ENCODE data around the gene APLP1.
"Not testable (repeated sequence)": the region's sequence is repeated elsewhere in the genome, so short reads cannot be mapped to it uniquely, and the experiment has no call there.

Gene APLP1

DNA sequence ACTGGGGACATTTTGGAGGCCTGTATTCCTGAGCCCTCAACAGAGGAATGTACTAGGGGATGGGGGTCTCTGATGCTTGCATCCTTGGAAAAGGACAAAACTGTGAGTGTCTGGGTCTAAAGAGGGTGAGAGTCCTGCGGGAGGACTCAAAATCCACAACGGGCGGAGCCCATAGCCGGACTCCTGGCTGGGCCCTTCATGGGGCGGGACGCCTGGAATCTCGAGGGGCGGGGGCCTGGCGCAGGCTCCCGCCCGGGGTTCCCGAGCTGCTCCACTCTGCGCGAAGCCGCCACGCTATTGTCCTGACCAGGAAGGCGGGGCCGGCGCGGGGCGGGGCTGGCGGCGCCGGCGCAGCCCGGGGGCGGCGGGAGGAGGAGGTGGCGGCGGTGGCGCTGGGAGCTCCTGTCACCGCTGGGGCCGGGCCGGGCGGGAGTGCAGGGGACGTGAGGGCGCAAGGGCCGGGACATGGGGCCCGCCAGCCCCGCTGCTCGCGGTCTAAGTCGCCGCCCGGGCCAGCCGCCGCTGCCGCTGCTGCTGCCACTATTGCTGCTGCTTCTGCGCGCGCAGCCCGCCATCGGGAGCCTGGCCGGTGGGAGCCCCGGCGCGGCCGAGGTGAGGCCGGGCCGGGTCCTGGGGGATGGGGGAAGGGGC is at the start of gene APLP1:
Gene APLP1, plus strand, starts transcription at position 403 of the 651 bp plus-strand sequence. Its CDS starts 63 bp downstream, at position 466.
- H3K4me3 ChIP-seq (ENCODE audit: low read depth, low read length) = peak within 1 kb of the TSS; percentile 49
- DNase-seq (ENCODE audit: low read depth) = no peak
- TF ChIP-seq, protein P1, sequence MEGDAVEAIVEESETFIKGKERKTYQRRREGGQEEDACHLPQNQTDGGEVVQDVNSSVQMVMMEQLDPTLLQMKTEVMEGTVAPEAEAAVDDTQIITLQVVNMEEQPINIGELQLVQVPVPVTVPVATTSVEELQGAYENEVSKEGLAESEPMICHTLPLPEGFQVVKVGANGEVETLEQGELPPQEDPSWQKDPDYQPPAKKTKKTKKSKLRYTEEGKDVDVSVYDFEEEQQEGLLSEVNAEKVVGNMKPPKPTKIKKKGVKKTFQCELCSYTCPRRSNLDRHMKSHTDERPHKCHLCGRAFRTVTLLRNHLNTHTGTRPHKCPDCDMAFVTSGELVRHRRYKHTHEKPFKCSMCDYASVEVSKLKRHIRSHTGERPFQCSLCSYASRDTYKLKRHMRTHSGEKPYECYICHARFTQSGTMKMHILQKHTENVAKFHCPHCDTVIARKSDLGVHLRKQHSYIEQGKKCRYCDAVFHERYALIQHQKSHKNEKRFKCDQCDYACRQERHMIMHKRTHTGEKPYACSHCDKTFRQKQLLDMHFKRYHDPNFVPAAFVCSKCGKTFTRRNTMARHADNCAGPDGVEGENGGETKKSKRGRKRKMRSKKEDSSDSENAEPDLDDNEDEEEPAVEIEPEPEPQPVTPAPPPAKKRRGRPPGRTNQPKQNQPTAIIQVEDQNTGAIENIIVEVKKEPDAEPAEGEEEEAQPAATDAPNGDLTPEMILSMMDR (conservative IDR thresholded peaks at IDR 0.05; ENCODE audit: low read depth, low read length) = no peak

DNA sequence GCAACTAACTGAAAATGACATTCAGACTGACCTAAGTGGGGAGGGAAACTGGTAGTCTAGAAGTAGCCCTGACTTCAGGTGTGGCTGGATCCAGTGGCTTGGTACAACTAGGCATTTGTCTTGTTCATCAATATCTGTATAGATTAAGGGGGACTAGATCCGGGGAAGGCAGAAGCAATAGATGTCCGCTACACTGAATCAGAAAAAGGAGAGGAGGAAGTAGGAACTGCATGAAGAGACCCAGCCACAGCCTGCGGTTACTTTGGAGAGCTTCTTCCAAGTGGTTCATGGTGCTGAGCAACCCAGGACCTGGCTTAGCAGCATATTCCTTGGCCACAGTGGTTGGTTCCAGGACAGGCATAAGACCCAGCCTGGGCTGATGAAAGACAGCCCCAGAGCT is 45.8 kb upstream of the APLP1 start:
- TF ChIP-seq, protein P1 (conservative IDR thresholded peaks at IDR 0.05; ENCODE audit: low read depth, low read length) = no peak
- DNase-seq (ENCODE audit: low read depth) = no peak
- no peak overlapping the region for H3K4me3 ChIP-seq (ENCODE audit: low read depth, low read length)

DNA sequence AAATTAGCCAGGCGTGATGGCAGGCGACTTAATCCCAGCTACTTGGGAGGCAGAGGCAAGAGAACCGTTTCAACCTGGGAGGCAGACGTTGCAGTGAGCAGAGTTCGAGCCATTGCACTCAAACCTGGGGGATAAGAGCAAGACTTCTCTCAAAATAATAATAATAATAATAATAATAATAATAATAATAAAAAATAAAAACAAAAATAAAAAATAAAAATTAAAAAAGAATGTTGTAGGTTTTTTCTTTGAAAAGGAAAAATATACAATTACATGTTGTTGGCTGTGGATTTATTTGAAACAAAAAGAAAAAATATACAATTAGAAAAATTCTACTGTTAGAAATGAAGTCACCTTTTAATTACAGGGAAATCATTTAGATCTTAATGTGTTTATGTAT is 44.2 kb upstream of the APLP1 start:
- H3K4me3 ChIP-seq (ENCODE audit: low read depth, low read length) = no peak overlapping the region
- TF ChIP-seq, protein P1 (conservative IDR thresholded peaks at IDR 0.05; ENCODE audit: low read depth, low read length) = no peak
- DNase-seq (ENCODE audit: low read depth) = no peak

DNA sequence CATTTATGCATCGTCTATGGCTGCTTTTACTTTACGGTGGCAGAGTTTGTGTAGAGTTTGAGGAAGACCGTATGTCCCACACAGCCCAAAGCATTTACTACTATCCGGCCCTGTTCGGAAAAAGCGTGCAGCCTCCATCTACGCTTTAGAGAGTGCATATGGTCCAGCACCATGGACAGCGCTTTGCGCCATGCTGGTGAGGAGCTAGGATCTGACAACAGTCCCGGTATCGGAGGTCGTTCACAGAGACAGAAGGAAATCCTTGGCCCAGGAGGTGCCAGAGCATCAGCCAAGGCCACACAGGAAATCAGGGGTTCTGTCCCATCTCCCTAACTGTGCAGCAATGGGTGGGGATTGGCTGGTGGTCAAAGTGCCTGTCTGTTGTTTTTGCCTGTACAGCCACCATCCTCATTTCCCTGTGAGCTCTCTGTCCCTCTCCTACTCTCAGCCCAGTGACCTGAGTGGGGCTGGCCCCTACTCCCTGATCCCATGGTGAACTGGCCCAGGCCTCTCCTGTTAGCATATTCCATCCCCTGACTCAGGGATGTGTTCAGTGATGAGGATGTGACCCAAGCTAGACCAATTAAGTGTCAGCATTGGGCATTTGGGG is 39.6 kb upstream of the APLP1 start:
- no peak overlapping the region for H3K4me3 ChIP-seq (ENCODE audit: low read depth, low read length)
- DNase-seq (ENCODE audit: low read depth) = peak; percentile 76
- TF ChIP-seq, protein P1 (conservative IDR thresholded peaks at IDR 0.05; ENCODE audit: low read depth, low read length) = no peak

DNA sequence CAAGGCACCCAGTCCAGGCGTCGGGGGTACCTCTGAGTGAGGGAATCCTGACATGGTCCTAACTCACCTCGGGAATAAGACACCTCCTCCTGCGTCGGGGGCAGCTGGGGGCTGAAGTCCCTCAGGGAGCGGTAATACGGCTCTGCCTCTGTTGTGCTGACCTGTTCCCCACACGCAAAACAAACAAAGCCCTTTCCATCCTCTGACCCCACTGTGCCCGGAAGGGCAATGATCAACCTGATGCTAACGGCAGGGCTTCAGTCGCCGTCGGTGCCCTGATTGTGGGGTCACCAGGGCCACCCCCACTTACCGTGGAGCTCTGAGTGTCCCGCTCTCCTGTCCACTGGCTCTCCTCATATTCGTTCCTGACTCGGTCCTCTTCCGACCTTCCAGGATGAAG is 37.4 kb upstream of the APLP1 start:
- DNase-seq (ENCODE audit: low read depth) = no peak
- TF ChIP-seq, protein P1 (conservative IDR thresholded peaks at IDR 0.05; ENCODE audit: low read depth, low read length) = no peak
- no peak overlapping the region for H3K4me3 ChIP-seq (ENCODE audit: low read depth, low read length)

DNA sequence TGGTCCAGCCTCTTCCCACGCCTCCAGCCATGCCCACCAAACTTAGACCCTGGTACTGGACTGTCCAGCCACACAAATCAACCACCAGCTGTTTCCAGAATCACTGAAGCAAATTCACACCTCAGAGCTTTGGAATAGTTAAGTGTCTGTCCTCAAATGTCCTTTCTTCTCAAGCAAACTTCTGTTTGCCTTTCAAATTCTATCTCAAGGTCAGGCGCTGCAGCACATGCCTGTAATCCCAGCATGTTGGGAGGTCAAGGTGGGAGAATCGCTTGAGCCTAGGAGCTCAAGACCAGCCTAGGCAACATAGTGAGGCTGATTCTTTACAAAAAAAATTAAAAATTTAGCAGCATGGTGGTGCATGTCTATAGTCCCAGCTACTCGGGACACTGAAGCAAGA is 36.3 kb upstream of the APLP1 start:
- TF ChIP-seq, protein P1 (conservative IDR thresholded peaks at IDR 0.05; ENCODE audit: low read depth, low read length) = no peak
- no peak for DNase-seq (ENCODE audit: low read depth)
- no peak overlapping the region for H3K4me3 ChIP-seq (ENCODE audit: low read depth, low read length)

DNA sequence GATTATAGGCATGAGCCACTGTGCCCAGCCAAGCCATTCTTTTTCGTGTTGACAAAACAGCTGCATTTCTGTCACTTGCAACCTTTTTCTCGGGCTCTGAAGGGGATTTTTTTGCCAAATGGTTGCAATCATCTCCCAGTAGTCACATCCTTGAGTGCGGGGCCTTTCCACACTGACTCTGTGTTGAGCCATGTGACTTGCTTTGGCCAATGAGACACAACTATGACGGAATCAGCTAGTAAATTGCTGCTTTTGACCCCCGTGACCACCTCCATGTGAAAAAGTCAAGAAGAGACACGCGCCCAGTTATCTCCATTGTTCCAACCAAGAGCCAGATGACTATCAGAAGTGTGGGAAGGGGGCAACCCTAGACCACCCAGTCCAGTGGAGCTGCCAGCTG is 34.4 kb upstream of the APLP1 start:
- TF ChIP-seq, protein P1 (conservative IDR thresholded peaks at IDR 0.05; ENCODE audit: low read depth, low read length) = no peak
- DNase-seq (ENCODE audit: low read depth) = no peak
- H3K4me3 ChIP-seq (ENCODE audit: low read depth, low read length) = no peak overlapping the region

DNA sequence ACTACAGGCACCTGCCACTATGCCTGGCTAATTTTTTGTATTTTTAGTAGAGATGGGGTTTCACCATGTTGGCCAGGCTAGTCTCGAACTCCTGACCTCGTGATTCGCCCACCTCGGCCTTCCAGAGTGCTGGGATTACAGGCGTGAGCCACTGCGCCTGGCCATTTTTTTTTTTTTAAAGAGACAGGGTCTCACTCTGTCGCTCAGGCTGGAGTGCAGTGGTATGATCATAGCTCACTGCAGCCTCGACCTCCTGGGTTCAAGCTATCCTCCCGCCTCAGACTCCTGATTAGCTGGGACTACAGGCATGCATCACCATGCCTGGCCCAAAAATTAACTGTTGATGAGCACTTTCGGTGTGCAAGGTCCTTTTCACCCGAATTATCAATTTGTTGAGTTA is 32.3 kb upstream of the APLP1 start:
- not testable (repeated sequence) for H3K4me3 ChIP-seq (ENCODE audit: low read depth, low read length); DNase-seq (ENCODE audit: low read depth)
